HUES64 (cell line): ENCODE measurements around the gene SORCS3.

Experiments used
- H3K27ac ChIP-seq: 2 replicates; pipeline ENCODE4 v1.7.0; 2013; ENCODE audit warnings: low read depth, low read length, inconsistent platforms
- H3K27me3 ChIP-seq: 2 replicates; pipeline ENCODE4 v1.6.1; 2013; ENCODE audit warnings: mild to moderate bottlenecking, low read length; ENCODE audit not compliant: insufficient read depth
- H3K36me3 ChIP-seq: 2 replicates; pipeline ENCODE4 v1.6.1; 2013; ENCODE audit warnings: mild to moderate bottlenecking, low read length; ENCODE audit not compliant: insufficient read depth
- H3K4me1 ChIP-seq: 2 replicates; pipeline ENCODE4 v1.6.1; 2013; ENCODE audit warnings: mild to moderate bottlenecking, low read length, moderate library complexity; ENCODE audit not compliant: insufficient read depth
- H3K4me3 ChIP-seq: 2 replicates; pipeline ENCODE4 v1.5.1; 2013; ENCODE audit warnings: mild to moderate bottlenecking, low read length, moderate library complexity
- H3K9ac ChIP-seq: 2 replicates; pipeline ENCODE4 v1.6.1; 2013; ENCODE audit warnings: mild to moderate bottlenecking, low read depth, low read length
- H3K9me3 ChIP-seq: 2 replicates; pipeline ENCODE4 v1.6.1; 2013; ENCODE audit warnings: low read depth, low read length; ENCODE audit not compliant: insufficient read depth
- WGBS: fragments of 150-250, 120-280 bp; methylation state at CpG from one replicate; pipeline ENCODE4 v1.1.7; 2013; ENCODE audit warnings: missing lambda C conversion rate; 5-methylcytosine and 5-hydroxymethylcytosine counted together

Gene SORCS3

GRCh38 chr10:104867966-104868598 lies 227.0 kb downstream of the SORCS3 start:
- Histone ChIP-seq H3K9ac (no peak overlapping the region), H3K36me3 (no peaks in the 10 kb centered on the region), H3K27me3 (no peaks in the 10 kb centered on the region), H3K4me1 (0 out of 2 replicates have a peak, but pooled peaks cover 6% of the 10 kb centered on the region), H3K9me3 (no peaks in the 10 kb centered on the region), H3K27ac (no peak overlapping the region), H3K4me3 (no peak overlapping the region)
- 94% methylated on average over 5 of the region's 6 CpGs for WGBS

GRCh38 chr10:104872691-104873090 lies 231.6 kb downstream of the SORCS3 start:
- Histone ChIP-seq H3K36me3 (no peaks in the 10 kb centered on the region), H3K27me3 (no peaks in the 10 kb centered on the region), H3K27ac (no peak overlapping the region), H3K9ac (no peak overlapping the region), H3K4me3 (no peak overlapping the region), H3K4me1 (0 out of 2 replicates have a peak, but pooled peaks cover 6% of the 10 kb centered on the region), H3K9me3 (no peaks in the 10 kb centered on the region)
- WGBS: 90% methylated on average over 2 of the region's 2 CpGs

GRCh38 chr10:104873161-104873560 lies 232.1 kb downstream of the SORCS3 start:
- H3K4me3 ChIP-seq: no peak overlapping the region
- H3K9ac ChIP-seq: no peak overlapping the region
- no peaks in the 10 kb centered on the region for H3K27me3 ChIP-seq
- 0 out of 2 replicates have a peak, but pooled peaks cover 6% of the 10 kb centered on the region for H3K4me1 ChIP-seq
- H3K9me3 ChIP-seq: no peaks in the 10 kb centered on the region
- H3K27ac ChIP-seq: no peak overlapping the region
- no peaks in the 10 kb centered on the region for H3K36me3 ChIP-seq

- H3K9ac ChIP-seq: no peak overlapping the region
- no peaks in the 10 kb centered on the region for H3K27me3 ChIP-seq
- H3K4me1 ChIP-seq: 0 out of 2 replicates have a peak, but pooled peaks cover 6% of the 10 kb centered on the region
- no peak overlapping the region for H3K27ac ChIP-seq
- no peaks in the 10 kb centered on the region for H3K36me3 ChIP-seq
- no peak overlapping the region for H3K4me3 ChIP-seq
- WGBS: 95% methylated on average over 1 of the region's 1 CpG
- H3K9me3 ChIP-seq: no peaks in the 10 kb centered on the region
These were observed 234.5 kb downstream of the SORCS3 start for GRCh38 chr10:104875561-104875960.

- Histone ChIP-seq H3K27ac (no peak overlapping the region), H3K4me3 (no peak overlapping the region), H3K36me3 (no peaks in the 10 kb centered on the region), H3K27me3 (no peaks in the 10 kb centered on the region), H3K9ac (no peak overlapping the region), H3K9me3 (no peaks in the 10 kb centered on the region), H3K4me1 (peaks cover 6% of the 10 kb centered on the region; the same call in 1 of the 2 replicates)
- WGBS: 88% methylated on average over 5 of the region's 5 CpGs
These were observed 239.7 kb downstream of the SORCS3 start for GRCh38 chr10:104880624-104881398.

GRCh38 chr10:104881740-104882139 lies 240.7 kb downstream of the SORCS3 start:
- Histone ChIP-seq H3K27ac (no peak overlapping the region), H3K36me3 (no peaks in the 10 kb centered on the region), H3K27me3 (no peaks in the 10 kb centered on the region), H3K9ac (no peak overlapping the region), H3K4me3 (no peak overlapping the region), H3K4me1 (peaks cover 6% of the 10 kb centered on the region; the same call in 1 of the 2 replicates), H3K9me3 (no peaks in the 10 kb centered on the region)
- 96% methylated on average over 1 of the region's 1 CpG for WGBS

GRCh38 chr10:104892879-104893617 lies 252.0 kb downstream of the SORCS3 start:
- Histone ChIP-seq H3K9me3 (peaks cover 8% of the 10 kb centered on the region; the same call in 1 of the 2 replicates), H3K36me3 (no peaks in the 10 kb centered on the region), H3K9ac (no peak overlapping the region), H3K27me3 (no peaks in the 10 kb centered on the region), H3K4me1 (no peaks in the 10 kb centered on the region), H3K27ac (no peak overlapping the region), H3K4me3 (no peak overlapping the region)
- WGBS: 94% methylated on average over 5 of the region's 5 CpGs

- Histone ChIP-seq H3K27me3 (no peaks in the 10 kb centered on the region), H3K9ac (no peak overlapping the region), H3K4me1 (no peaks in the 10 kb centered on the region), H3K27ac (no peak overlapping the region), H3K36me3 (no peaks in the 10 kb centered on the region), H3K9me3 (peaks cover 7% of the 10 kb centered on the region; the same call in 1 of the 2 replicates), H3K4me3 (no peak overlapping the region)
- 92% methylated on average over 6 of the region's 6 CpGs for WGBS
These were observed 252.6 kb downstream of the SORCS3 start for GRCh38 chr10:104893701-104894100.

- no peaks in the 10 kb centered on the region for H3K4me1 ChIP-seq
- no peak overlapping the region for H3K27ac ChIP-seq
- no peaks in the 10 kb centered on the region for H3K36me3 ChIP-seq
- H3K9me3 ChIP-seq: no peaks in the 10 kb centered on the region; the same call in 1 of the 2 replicates
- H3K4me3 ChIP-seq: no peak overlapping the region
- 94% methylated on average over 3 of the region's 3 CpGs for WGBS
- no peaks in the 10 kb centered on the region for H3K27me3 ChIP-seq
- H3K9ac ChIP-seq: no peak overlapping the region
These were observed 253.6 kb downstream of the SORCS3 start for GRCh38 chr10:104894681-104895080.

GRCh38 chr10:104895541-104895940 lies 254.5 kb downstream of the SORCS3 start:
- Histone ChIP-seq H3K27me3 (no peaks in the 10 kb centered on the region), H3K9me3 (no peaks in the 10 kb centered on the region), H3K4me3 (no peak overlapping the region), H3K4me1 (no peaks in the 10 kb centered on the region), H3K27ac (no peak overlapping the region), H3K9ac (no peak overlapping the region), H3K36me3 (no peaks in the 10 kb centered on the region)
- WGBS: 86% methylated on average over 1 of the region's 1 CpG

- 0% methylated on average over 1 of the region's 1 CpG for WGBS
- Histone ChIP-seq H3K27ac (no peak overlapping the region), H3K36me3 (no peaks in the 10 kb centered on the region), H3K9me3 (no peaks in the 10 kb centered on the region), H3K9ac (no peak overlapping the region), H3K27me3 (no peaks in the 10 kb centered on the region), H3K4me3 (no peak overlapping the region), H3K4me1 (no peaks in the 10 kb centered on the region)
These were observed 254.9 kb downstream of the SORCS3 start for GRCh38 chr10:104895981-104896380.
